ENCODE data around the gene DMRTB1. TPM values are rescaled to one million over a fixed set of nuclear protein-coding genes. Genes with fewer than 3 reads are reported as not detected.

Gene DMRTB1
- total and polyA plus RNA-seq, 9 of the 15 experiments (the other 6 are each of a cell fraction or from before 2014, with no cell fraction given): 0.06 to 0.35 (median 0.13) TPM; not detected in 3

- TF ChIP-seq ASH1L (IDR thresholded peaks at IDR 0.05; ENCODE audit: borderline replicate concordance, low read depth, partially characterized antibody) (no peak), SMAD4 (CRISPR knock-in tag; conservative IDR thresholded peaks at IDR 0.05) (no peak), ZEB2 (IDR thresholded peaks at IDR 0.05) (no peak)
Measured at GRCh38 chr1:53465023-53465957, 6.1 kb downstream of the DMRTB1 start (continued).

- Histone ChIP-seq H3K9me3 (replicated peaks; ENCODE audit: control insufficient read depth, insufficient read depth, low read depth, low read length) (no peaks in the 10 kb centered on the region), H3K27ac (ENCODE audit: extremely low read depth, low read depth, low read length) (no peak overlapping the region), H4K20me1 (replicated peaks; ENCODE audit: control insufficient read depth, insufficient read depth, low read length) (no peaks in the 10 kb centered on the region), H3K9me1 (ENCODE audit: control insufficient read depth, insufficient read depth, low read length) (no peaks in the 10 kb centered on the region), H3K4me1 (replicated peaks in 1 of 2; ENCODE audit: control insufficient read depth in 2 of 2, insufficient read depth in 2 of 2, low read length in 2 of 2) (peaks cover 0 to 9% of the 10 kb centered on the region in 2 experiments; a peak in 2 of 5 replicates), H3K79me2 (ENCODE audit: control insufficient read depth, insufficient read depth, low read length) (no peaks in the 10 kb centered on the region), H3K36me3 (ENCODE audit: control insufficient read depth, insufficient read depth, low read length) (no peaks in the 10 kb centered on the region), H3K4me2 (ENCODE audit: insufficient read depth, low read length) (no peak overlapping the region), H3K4me3 (no peak overlapping the region), H3K27me3 (ENCODE audit: control insufficient read depth in 2 of 2, insufficient read depth in 2 of 2, low read length in 2 of 2) (peaks cover 17 to 79% of the 10 kb centered on the region in 2 experiments; a peak in 4 of 5 replicates), H3K9ac (ENCODE audit: insufficient read depth in 1 of 2, low read depth in 2 of 2, low read length in 2 of 2) (no peak overlapping the region), H2AFZ (ENCODE audit: low read depth, low read length) (no peak overlapping the region)
- FAIRE-seq (no peak), DNase-seq (ENCODE audit: extremely low read depth in 1 of 4, low spot score in 3 of 4) (no peak), ATAC-seq (no peak)
- POLR2A ChIA-PET: no interaction called here
- intact Hi-C loops (cut with micrococcal nuclease): no loop called here
- BruUV-seq (replicated peaks): no TSS peak
- in situ Hi-C loops (cut with MboI): no loop called here
- CTCF ChIA-PET (ENCODE audit: low intra/inter-chr PET ratio): no interaction called here
- TF ChIP-seq RFX1 (IDR thresholded peaks at IDR 0.05) (no peak), KLF6 (CRISPR knock-in tag; IDR thresholded peaks at IDR 0.05; ENCODE audit: borderline replicate concordance) (no peak)
Measured at GRCh38 chr1:53467391-53467790, 8.2 kb downstream of the DMRTB1 start.

All from K562 (cell line).